GM23338 (cell line): Measurements from ENCODE around the gene AMBP. TPM values are rescaled to one million over a fixed set of nuclear protein-coding genes. Genes with fewer than 3 reads are reported as not detected.

Source experiments
- ATAC-seq: fragments of 200-7000 bp; cut with Tn5 transposase; 3 replicates; pipeline ENCODE4 v1.9.1; 2020
- DNase-seq: peaks from one replicate; pipeline ENCODE4 v3.0.0-alpha.2; 2015; ENCODE audit warnings: low spot score
- H2AFZ ChIP-seq: fragments of 200-600 bp; sonication (generic); 2 replicates; pipeline ENCODE4 v1.8.0; 2016; ENCODE audit warnings: antibody characterized with exemption, mild to moderate bottlenecking, moderate library complexity
- H3F3A ChIP-seq: fragments of 200-600 bp; sonication (generic); replicated peaks from 2 replicates; pipeline ENCODE4 v1.8.0; 2017; ENCODE audit warnings: antibody characterized with exemption, mixed run types, low read depth
- H3K27ac ChIP-seq: fragments of 200-600 bp; sonication (generic); 2 replicates; pipeline ENCODE4 v1.6.1; 2016; ENCODE audit warnings: low read depth
- H3K27me3 ChIP-seq: fragments of 200-600 bp; sonication (generic); 2 replicates; pipeline ENCODE4 v1.8.0; 2016; ENCODE audit warnings: mild to moderate bottlenecking, mixed run types, moderate library complexity; ENCODE audit not compliant: insufficient read depth
- H3K36me3 ChIP-seq: fragments of 200-600 bp; sonication (generic); 2 replicates; pipeline ENCODE4 v1.8.0; 2016; ENCODE audit warnings: mild to moderate bottlenecking; ENCODE audit not compliant: insufficient read depth
- H3K4me1 ChIP-seq: fragments of 200-600 bp; sonication (generic); 2 replicates; pipeline ENCODE4 v1.8.0; 2016; ENCODE audit warnings: mild to moderate bottlenecking, moderate library complexity; ENCODE audit not compliant: insufficient read depth
- H3K4me2 ChIP-seq: fragments of 200-600 bp; sonication (generic); 2 replicates; pipeline ENCODE4 v1.7.1; 2017; ENCODE audit warnings: mixed run types
- H3K4me3 ChIP-seq: fragments of 200-600 bp; sonication (generic); 2 replicates; pipeline ENCODE4 v1.6.1; 2016; ENCODE audit warnings: mixed run types
- H3K79me2 ChIP-seq: fragments of 200-600 bp; sonication (generic); replicated peaks from 2 replicates; pipeline ENCODE4 v1.8.0; 2017; ENCODE audit warnings: mild to moderate bottlenecking; ENCODE audit not compliant: insufficient read depth
- H3K9me2 ChIP-seq: fragments of 200-600 bp; sonication (generic); 2 replicates; pipeline ENCODE4 v1.8.0; 2017; ENCODE audit not compliant: insufficient read depth
- H4K20me1 ChIP-seq: fragments of 200-600 bp; sonication (generic); replicated peaks from 2 replicates; pipeline ENCODE4 v1.8.0; 2017; ENCODE audit warnings: mild to moderate bottlenecking; ENCODE audit not compliant: insufficient read depth
- H3K27ac Mint-ChIP-seq: 2 replicates; pipeline ENCODE4 v1.8.0; 2020; ENCODE audit warnings: inconsistent platforms, mild to moderate bottlenecking, moderate library complexity, mixed read lengths
- H3K27me3 Mint-ChIP-seq: 3 replicates; pipeline ENCODE4 v1.8.0; 2022; ENCODE audit warnings: low read depth, mild to moderate bottlenecking, moderate library complexity, mixed read lengths, inconsistent platforms; ENCODE audit not compliant: insufficient read depth, poor library complexity
- H3K36me3 Mint-ChIP-seq: 3 replicates; pipeline ENCODE4 v1.8.0; 2021; ENCODE audit warnings: low read depth, mild to moderate bottlenecking, inconsistent platforms, moderate library complexity, mixed read lengths
- H3K4me1 Mint-ChIP-seq: 3 replicates; pipeline ENCODE4 v1.8.0; 2020; ENCODE audit warnings: mild to moderate bottlenecking, inconsistent platforms, mixed read lengths
- H3K4me3 Mint-ChIP-seq: 3 replicates; pipeline ENCODE4 v1.8.0; 2021; ENCODE audit warnings: moderate library complexity, mild to moderate bottlenecking, inconsistent platforms, mixed read lengths
- H3K9me3 Mint-ChIP-seq: 3 replicates; pipeline ENCODE4 v1.8.0; 2020; ENCODE audit warnings: moderate library complexity, mild to moderate bottlenecking, inconsistent platforms, mixed read lengths
- CREB1 ChIP-seq: fragments of 250-450 bp; sonication (Bioruptor Pico); IDR thresholded peaks from 2 replicates; pipeline ENCODE4 v1.5.0; 2020; ENCODE audit warnings: low read depth, mild to moderate bottlenecking, moderate library complexity
- CTCF ChIP-seq, 2 experiments: fragments of 200-600 bp in 1 of 2; sonication (generic) in 1 of 2; conservative IDR thresholded peaks; 2 replicates each; pipeline versions ENCODE4 v1.5.1 to v1.6.1; 2016 to 2017; ENCODE audit warnings: antibody characterized with exemption in 2 of 2, low read depth in 2 of 2, mild to moderate bottlenecking in 2 of 2, moderate library complexity in 1 of 2
- EZH2 ChIP-seq: fragments of 200-600 bp; sonication (generic); IDR thresholded peaks from one replicate; pipeline ENCODE4 v1.8.0; 2017; ENCODE audit warnings: antibody characterized with exemption, mild to moderate bottlenecking, low read depth; ENCODE audit not compliant: unreplicated experiment
- EZH2phosphoT487 ChIP-seq: fragments of 200-600 bp; sonication (generic); IDR thresholded peaks from one replicate; pipeline ENCODE4 v1.8.1; 2018; ENCODE audit warnings: antibody characterized with exemption; ENCODE audit not compliant: unreplicated experiment
- ZNF114 ChIP-seq: fragments of 250-450 bp; sonication (Bioruptor Pico); IDR thresholded peaks from 2 replicates; pipeline ENCODE4 v1.5.0; 2020; ENCODE audit warnings: mild to moderate bottlenecking, moderate library complexity
- ZNF331 ChIP-seq: fragments of 250-450 bp; sonication (Bioruptor Pico); IDR thresholded peaks from 2 replicates; pipeline ENCODE4 v1.5.0; 2020; ENCODE audit warnings: low read depth, mild to moderate bottlenecking, moderate library complexity
- ZNF462 ChIP-seq: fragments of 250-450 bp; sonication (Bioruptor Pico); IDR thresholded peaks from 2 replicates; pipeline ENCODE4 v1.5.0; 2020; ENCODE audit warnings: mild to moderate bottlenecking, moderate library complexity
- polyA plus RNA-seq: library from polyadenylated mRNA; unstranded; fragments of >200 nt; fragmentation: Nextera tagmentation; extraction: Ambion mirVana; gene quantifications from 2 replicates; pipeline ENCODE4 v1.2.1, GENCODE V29; 2016
- total RNA-seq: library from RNA; depleted of rRNA; stranded (reverse); fragments of >200 nt; shearing (Covaris generic); gene quantifications from 2 replicates; pipeline ENCODE4 v1.2.3, GENCODE V29; 2014

The AMBP gene
- total and polyA plus RNA-seq, 2 experiments from 2014 or later: 1.3 to 2.0 TPM

- Histone ChIP-seq H2AFZ (no peak overlapping the region), H3F3A (no peaks in the 10 kb centered on the region), H3K9me2 (no peaks in the 10 kb centered on the region), H3K27me3 (no peaks in the 10 kb centered on the region), H4K20me1 (no peaks in the 10 kb centered on the region), H3K27ac (no peak overlapping the region), H3K4me1 (no peaks in the 10 kb centered on the region), H3K4me2 (no peak overlapping the region), H3K79me2 (no peaks in the 10 kb centered on the region), H3K4me3 (no peak overlapping the region), H3K36me3 (no peaks in the 10 kb centered on the region; the same call in 1 of the 2 replicates)
- Mint-ChIP-seq H3K9me3 (no peaks in the 10 kb centered on the region; the same call in 2 of the 3 replicates), H3K4me1 (peaks cover 6% of the 10 kb centered on the region), H3K4me3 (no peak overlapping the region), H3K36me3 (peaks cover 38% of the 10 kb centered on the region), H3K27me3 (peaks cover 8% of the 10 kb centered on the region), H3K27ac (peak overlapping the region; percentile 49; the same call in 1 of the 2 replicates)
- no peak for TF ChIP-seq EZH2
- TF ChIP-seq EZH2phosphoT487: no peak
- TF ChIP-seq CTCF (conservative IDR thresholded peaks at IDR 0.05; ENCODE audit: low read depth in 2 of 2): no peak
- TF ChIP-seq ZNF331 (CRISPR knock-in tag): no peak
- no peak for TF ChIP-seq CREB1
- ATAC-seq (no peak), DNase-seq (no peak)
Observed at GRCh38 chr9:114029311-114030170, 48.6 kb downstream of the AMBP start.

- no peak overlapping the region for H3K27ac ChIP-seq
- H3K4me2 ChIP-seq: no peak overlapping the region
- no peaks in the 10 kb centered on the region for H3F3A ChIP-seq
- no peaks in the 10 kb centered on the region for H3K79me2 ChIP-seq
- TF ChIP-seq ZNF114 (CRISPR knock-in tag) (no peak), ZNF462 (CRISPR knock-in tag) (no peak)
- no peak overlapping the region for H3K4me3 Mint-ChIP-seq
- peaks cover 6% of the 10 kb centered on the region for H3K4me1 Mint-ChIP-seq
- no peak overlapping the region for H3K27ac Mint-ChIP-seq
- no peak for ATAC-seq
- no peaks in the 10 kb centered on the region; the same call in 1 of the 2 replicates for H3K36me3 ChIP-seq
- H3K9me3 Mint-ChIP-seq: peaks cover 8% of the 10 kb centered on the region
- H3K27me3 Mint-ChIP-seq: peaks cover 9% of the 10 kb centered on the region
- H4K20me1 ChIP-seq: no peaks in the 10 kb centered on the region
- H3K36me3 Mint-ChIP-seq: peaks cover 47% of the 10 kb centered on the region
- H2AFZ ChIP-seq: no peak overlapping the region
- no peak overlapping the region for H3K4me3 ChIP-seq
- no peaks in the 10 kb centered on the region for H3K4me1 ChIP-seq
- no peak for DNase-seq
- no peaks in the 10 kb centered on the region for H3K27me3 ChIP-seq
- no peaks in the 10 kb centered on the region for H3K9me2 ChIP-seq
Observed at GRCh38 chr9:114028646-114029045, 49.5 kb downstream of the AMBP start.
